HG03558 (cell line): ENCODE data around the gene ITPKA.
"Not testable (repeated sequence)": the region's sequence is repeated elsewhere in the genome, so short reads cannot be mapped to it uniquely, and the experiment has no call there.

Source experiments
- ATAC-seq: cut with Tn5 transposase; IDR thresholded peaks from one replicate; pipeline ENCODE4 v1.9.1; 2021; ENCODE audit warnings: moderate number of reproducible peaks; ENCODE audit not compliant: unreplicated experiment; ENCODE audit errors: extremely low read depth

Gene ITPKA

GRCh38 chr15:41493205-41493901 lies at the start of gene ITPKA:
ITPKA (plus strand) TSS chr15:41493874; CDS start chr15:41493928, 54 bp downstream.
- ATAC-seq = peak; percentile 46

GRCh38 chr15:41445399-41445798 lies 48.3 kb upstream of the ITPKA start:
- no peak for ATAC-seq

DNA sequence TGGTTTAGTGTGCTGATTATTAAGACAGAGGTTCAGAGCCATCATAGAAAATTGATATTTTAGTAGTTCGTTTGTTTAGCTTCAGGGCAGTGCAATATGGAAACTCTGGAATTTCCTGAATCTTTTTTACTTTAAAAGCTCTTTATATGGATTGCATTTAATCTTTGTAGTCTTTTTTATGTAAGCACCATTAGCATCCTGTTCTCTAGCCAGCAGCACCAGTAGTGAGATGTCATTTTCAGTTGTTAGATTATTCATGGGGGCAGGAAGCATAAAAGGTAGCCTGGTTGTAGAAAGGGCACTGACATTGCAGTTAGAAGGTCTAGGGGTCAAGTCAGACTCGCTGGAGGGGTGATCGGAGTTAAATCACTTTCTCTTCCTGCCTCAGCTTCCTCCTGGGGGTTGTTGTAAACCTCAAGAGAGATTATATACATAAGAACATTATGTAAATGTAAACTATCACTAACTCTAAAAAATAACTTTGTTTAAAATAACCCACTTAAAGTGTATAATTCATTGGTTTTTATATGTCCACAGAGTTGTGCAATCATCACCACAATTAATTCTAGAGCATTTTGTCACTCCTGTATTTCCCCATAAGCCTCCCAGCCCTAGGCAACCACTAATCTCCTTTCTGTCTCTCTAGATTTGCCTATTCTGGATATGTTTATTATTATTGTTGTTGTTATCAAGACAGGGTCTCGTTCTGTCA lies 31.4 kb upstream of the ITPKA start:
- ATAC-seq = no peak

- ATAC-seq = no peak
Observed at GRCh38 chr15:41464889-41465580, 28.6 kb upstream of the ITPKA start.

- ATAC-seq = no peak
Observed at GRCh38 chr15:41465822-41466421, 27.8 kb upstream of the ITPKA start.

DNA sequence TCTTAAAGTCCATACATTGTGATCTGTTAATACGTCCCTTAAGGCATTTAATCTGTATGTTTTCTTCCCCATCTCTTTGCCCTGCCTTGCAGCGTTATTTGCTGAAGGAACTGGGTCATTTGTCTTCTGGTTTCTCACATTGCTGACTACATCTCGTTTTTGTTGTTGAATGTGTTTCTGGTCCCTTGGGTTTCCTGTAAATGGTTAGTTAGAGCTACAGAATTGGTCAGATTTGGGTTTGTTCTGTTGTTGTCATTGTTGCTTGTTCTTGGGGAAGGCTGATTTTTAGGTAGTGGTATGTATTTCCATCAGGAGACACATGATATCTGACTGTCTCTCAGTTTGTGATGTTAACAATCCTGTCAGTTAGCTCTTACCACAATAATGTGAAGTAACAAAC lies 27.0 kb upstream of the ITPKA start:
- ATAC-seq = no peak

DNA sequence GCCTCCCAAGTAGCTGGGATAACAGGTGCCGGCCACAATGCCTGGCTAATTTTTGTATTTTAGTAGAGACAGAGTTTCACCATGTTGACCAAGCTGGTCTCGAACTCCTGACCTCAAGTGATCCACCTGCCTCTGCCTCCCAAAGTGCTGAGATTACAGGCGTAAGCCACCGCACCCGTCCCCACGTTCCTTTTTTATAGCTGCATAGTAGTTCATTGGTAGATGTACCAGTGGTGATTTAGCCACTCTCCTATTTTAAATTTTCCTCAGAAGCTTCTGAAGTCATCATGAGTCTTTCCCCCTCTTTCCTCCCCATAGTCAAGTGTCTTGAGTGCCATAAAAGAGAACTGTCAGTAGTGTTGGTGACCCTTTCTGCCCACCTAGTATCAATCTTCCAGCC lies 24.0 kb upstream of the ITPKA start:
- not testable (repeated sequence) for ATAC-seq

DNA sequence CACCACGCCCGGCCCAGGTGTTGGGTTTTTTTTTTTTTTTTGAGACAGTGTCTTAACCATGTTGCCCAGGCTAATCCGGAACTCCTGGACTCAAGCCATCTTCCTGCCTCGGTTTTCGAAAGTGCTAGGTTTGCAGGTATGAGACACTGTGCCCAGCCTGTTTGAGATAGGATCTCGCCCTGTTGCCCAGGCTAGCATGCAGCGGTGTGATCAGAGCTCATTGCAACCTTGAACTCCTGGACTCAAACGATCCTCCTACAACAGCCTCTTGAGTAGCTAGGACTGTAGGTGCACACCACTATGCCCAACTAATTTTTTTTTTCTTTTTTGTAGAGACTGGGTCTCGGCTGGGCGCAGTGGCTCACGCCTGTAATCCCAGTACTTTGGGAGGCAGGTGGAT lies 20.3 kb upstream of the ITPKA start:
- ATAC-seq = no peak

DNA sequence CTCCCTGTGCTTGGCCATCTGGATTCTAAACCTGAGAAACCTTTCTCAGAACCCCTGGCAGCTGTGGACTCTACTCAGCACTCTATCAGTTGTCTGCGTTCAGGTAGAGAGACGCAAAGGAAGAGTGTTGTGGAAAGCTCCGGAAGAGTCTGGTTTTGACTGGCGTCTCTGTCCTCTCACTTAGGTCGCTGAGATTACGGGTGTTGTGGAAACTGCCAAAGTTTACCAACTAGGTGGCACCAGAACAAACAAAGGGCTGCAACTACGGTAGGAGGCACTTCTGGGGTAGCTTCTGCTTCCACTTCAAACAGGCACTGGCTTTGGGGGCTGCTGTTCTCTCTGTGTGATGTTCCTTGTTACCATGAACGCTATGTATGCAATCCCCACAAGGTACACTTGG lies 19.2 kb upstream of the ITPKA start:
- no peak for ATAC-seq

DNA sequence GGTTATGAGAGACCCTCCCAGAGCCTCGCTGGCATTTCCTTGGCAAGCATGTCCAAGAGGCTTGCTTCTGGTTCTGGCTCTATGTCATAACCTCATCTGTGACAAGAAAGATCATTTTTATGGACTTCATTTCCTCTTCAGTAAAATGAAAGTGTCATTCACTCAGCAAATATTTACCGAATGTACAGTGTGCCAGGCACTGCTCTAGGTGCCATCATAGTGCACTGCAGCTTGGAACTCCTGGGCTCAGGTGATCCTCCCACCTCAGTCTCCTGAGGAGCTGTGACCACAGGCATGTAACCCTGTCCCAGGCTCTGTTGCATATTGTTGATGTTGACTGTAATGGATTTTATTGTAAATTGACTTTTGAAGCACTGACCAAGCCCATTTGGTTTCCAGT lies 18.7 kb upstream of the ITPKA start:
- no peak for ATAC-seq

- no peak for ATAC-seq
Observed at GRCh38 chr15:41476416-41477048, 17.1 kb upstream of the ITPKA start.

DNA sequence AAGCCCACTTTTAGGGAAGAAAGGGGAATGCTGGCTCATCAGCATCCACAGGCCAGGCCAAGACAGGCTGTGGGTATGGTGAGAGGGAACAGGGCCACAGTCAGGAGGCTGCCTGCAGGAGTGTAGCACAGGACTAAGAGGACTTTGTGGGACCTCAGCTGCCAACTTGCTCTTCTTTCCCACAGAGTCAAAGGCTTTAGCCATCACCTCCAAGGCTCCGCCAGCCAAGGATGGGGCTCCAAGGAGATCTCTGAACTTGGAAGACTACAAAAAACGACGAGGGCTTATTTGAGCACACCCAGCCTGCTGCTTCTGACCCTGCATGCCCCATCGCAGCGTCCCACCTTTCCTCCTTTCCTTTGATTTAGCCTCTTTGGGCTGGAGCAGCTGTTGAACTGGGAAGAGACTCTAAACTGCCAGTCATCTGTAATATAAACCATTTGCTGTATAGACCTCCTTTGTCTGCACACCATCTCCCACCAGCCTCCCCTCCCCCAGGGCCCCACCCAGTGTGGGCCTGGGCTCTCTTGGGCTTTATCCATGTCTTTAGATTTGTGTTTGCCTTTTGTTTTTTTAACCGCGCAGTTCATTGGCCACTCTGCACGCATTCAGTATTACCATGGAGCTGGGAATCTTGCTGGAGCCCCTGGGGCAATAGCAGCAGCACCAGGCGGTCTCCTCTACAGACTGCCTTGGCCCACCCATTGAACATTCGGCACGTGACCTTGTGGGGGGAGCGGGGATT lies 13.1 kb upstream of the ITPKA start:
- ATAC-seq = no peak

DNA sequence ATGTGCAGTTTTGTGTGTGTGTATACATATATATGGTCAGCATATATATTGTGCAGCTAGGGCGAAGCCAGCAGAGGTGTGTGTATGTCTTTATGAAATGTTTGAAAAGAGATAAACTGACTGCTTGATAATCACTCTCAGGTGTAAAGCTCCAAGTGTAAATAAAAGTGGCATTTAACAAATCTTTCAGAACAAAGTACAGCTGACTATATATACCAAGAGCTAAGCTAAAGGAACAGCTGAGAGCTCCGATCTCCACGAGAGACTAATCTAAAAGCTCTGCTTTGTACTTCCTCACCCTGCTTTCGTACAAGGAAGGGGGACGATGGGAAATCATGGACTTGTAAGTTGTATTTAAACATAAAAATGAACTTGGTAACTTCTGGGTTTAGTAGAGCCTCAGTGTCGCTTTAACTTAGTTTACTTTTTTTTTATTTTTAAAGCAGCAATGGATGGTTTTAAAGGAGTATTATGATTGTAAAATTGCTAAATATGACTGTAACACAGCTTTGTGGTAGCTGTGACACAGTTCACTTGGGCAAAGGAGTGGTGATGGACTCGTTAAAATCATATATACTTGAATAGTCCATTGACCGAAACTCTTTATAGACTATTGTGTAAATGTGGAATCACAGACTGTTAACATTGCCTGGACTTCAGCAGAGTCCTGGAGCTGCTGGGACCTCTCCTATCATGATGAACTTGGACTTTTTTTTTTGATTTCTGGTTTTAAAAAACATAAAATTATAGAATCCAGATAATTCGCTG lies 11.4 kb upstream of the ITPKA start:
- ATAC-seq = no peak

DNA sequence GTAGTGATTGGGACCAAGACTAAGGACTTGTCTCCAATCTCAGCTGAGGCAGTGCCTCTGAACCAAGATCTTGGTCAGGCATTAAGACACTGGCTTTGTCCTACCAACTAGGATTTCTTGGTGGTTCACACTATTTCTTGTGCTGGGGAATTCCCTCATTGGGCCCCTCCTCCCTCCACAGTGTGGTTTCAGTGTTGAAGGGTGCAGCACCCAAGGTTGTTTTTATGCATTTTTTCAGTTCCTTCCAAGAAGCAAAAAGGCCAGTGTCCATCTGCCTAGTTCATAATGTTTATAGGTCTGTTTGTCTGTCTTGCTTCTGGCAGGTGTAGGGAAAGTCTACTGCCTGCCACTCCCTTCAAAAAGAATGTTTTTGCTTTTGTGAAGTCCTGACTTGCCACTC lies 10.6 kb upstream of the ITPKA start:
- ATAC-seq = no peak

DNA sequence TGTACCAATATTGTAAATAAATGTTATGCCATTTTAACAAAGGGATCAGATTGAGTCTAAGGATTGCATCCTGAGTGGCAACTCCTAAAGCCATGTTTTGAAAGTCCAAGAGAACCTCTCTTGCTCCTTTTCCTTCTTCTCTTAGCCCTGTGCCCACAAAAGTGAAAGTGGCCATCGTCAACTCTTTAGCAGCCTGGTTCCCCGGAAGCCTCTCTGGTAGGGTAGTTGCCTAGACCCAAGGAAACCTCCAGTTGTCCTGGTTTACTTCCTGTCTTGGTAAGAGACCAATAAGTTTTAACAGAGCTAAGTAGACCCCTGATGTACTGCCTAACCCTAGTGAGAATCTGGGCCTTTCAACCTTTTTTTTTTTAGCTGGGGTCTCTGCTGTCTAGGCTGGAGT lies 10.2 kb upstream of the ITPKA start:
- ATAC-seq = no peak

DNA sequence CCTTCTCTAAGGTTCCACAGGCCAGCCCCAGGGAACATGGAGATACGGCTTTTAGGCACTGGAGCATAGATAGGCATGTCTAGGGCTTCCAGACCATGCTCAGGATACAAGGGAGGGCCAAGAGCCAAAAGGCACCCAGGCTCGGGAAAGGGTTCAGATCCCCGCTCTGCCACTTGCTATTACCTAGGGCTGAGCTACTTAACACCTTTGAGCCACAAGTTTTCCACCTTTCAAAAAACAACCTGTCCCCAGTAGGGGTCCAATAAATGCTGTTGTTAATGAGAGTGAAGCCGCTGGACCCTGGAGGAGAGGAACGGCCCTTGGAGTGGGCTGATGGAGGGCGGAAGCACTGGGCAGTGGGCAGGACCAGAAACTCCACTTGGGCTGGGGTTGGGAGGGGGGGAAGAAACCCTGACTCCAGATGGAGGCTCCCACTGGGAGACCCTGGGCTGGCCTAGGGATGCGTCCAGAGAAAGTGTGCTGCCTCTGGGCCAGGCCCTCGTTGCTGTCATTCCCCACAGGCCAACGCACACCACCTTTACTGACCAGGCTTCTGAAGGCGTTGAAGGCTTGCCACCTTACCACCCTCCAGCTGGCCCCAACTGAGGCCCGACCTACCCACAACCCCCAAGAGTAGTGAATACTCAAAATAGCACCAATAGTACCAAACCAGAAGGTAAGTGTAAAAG lies 8.6 kb upstream of the ITPKA start:
- no peak for ATAC-seq

- ATAC-seq = no peak
Observed at GRCh38 chr15:41486286-41486685, 7.4 kb upstream of the ITPKA start.

- ATAC-seq = no peak
Observed at GRCh38 chr15:41487381-41487780, 6.3 kb upstream of the ITPKA start.

DNA sequence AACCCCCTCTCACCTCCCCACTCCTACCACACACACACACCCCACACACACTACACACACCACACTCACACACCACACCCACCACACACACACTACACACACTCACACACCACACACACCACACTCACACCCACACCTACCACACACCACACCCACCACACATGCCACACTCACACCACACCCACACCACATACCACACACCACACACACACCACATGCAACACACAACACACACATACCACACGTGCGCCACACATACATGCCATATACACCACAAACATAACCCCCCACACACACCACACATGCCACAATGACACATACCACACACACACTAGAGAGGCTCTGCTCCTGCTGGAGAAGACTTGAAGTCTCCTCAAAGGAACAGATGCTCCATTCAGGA lies 5.9 kb upstream of the ITPKA start:
- no peak for ATAC-seq
